HG03159 (cell line): ENCODE data around the gene PPP1R3E.
A peak's percentile ranks its signal among the peaks of the same experiment; 100 is the strongest.

Source experiments
- ATAC-seq: cut with Tn5 transposase; IDR thresholded peaks from one replicate; pipeline ENCODE4 v1.9.1; 2021; ENCODE audit warnings: mild to moderate bottlenecking, moderate library complexity; ENCODE audit not compliant: unreplicated experiment

Gene PPP1R3E

GRCh38 chr14:23322568-23323517 is 20.2 kb upstream of the PPP1R3E start:
- no peak for ATAC-seq

- ATAC-seq: peak; percentile 6
These were observed 19.2 kb upstream of the PPP1R3E start for GRCh38 chr14:23321572-23322547.

GRCh38 chr14:23320584-23321571 is 18.2 kb upstream of the PPP1R3E start, which contains the start of gene PABPN1:
Gene PABPN1, plus strand, starts transcription at chr14:23321457. Its CDS starts 13 bp downstream, at chr14:23321470.
- peak; percentile 90 for ATAC-seq

- no peak for ATAC-seq
These were observed 17.3 kb upstream of the PPP1R3E start for GRCh38 chr14:23319746-23320583.

GRCh38 chr14:23316300-23316699 is 13.6 kb upstream of the PPP1R3E start:
- no peak for ATAC-seq

GRCh38 chr14:23310546-23310945 is 7.9 kb upstream of the PPP1R3E start:
- no peak for ATAC-seq

- no peak for ATAC-seq
These were observed 6.2 kb upstream of the PPP1R3E start for GRCh38 chr14:23308721-23309445.

- ATAC-seq: no peak
These were observed 5.3 kb upstream of the PPP1R3E start for GRCh38 chr14:23307687-23308644.

GRCh38 chr14:23307146-23307530 is 4.5 kb upstream of the PPP1R3E start:
- ATAC-seq: no peak

- no peak for ATAC-seq
These were observed 3.9 kb upstream of the PPP1R3E start, which contains the start of gene BCL2L2 for GRCh38 chr14:23306412-23307145. Gene BCL2L2, plus strand, starts transcription at chr14:23306833. Its CDS starts 935 bp downstream, at chr14:23307768.

- peak; percentile 23 for ATAC-seq
These were observed 730 bp downstream of the PPP1R3E start for GRCh38 chr14:23301969-23302289.

- peak; percentile 78 for ATAC-seq
These were observed 1.2 kb downstream of the PPP1R3E start for GRCh38 chr14:23301288-23301968.

GRCh38 chr14:23300687-23301223 is 1.9 kb downstream of the PPP1R3E start:
- ATAC-seq: no peak

GRCh38 chr14:23299986-23300686 is 2.5 kb downstream of the PPP1R3E start:
- ATAC-seq: no peak

GRCh38 chr14:23299211-23299957 is 3.3 kb downstream of the PPP1R3E start:
- ATAC-seq: no peak
